KMS-11 (cell line): ENCODE data around the gene INTS15.

ENCODE experiments used
- H2AFZ ChIP-seq: fragments of 200-600 bp; sonication (generic); 2 replicates; pipeline ENCODE4 v1.6.1; 2016; ENCODE audit warnings: antibody characterized with exemption, mixed run types, low read depth
- H3K27ac ChIP-seq: fragments of 200-600 bp; sonication (generic); 2 replicates; pipeline ENCODE4 v1.6.1; 2016; ENCODE audit warnings: mild to moderate bottlenecking, mixed run types
- H3K27me3 ChIP-seq: fragments of 200-600 bp; sonication (generic); 2 replicates; pipeline ENCODE4 v1.6.1; 2017; ENCODE audit warnings: mild to moderate bottlenecking, low read depth, mixed run types, moderate library complexity; ENCODE audit not compliant: insufficient read depth
- H3K36me3 ChIP-seq: fragments of 200-600 bp; sonication (generic); 2 replicates; pipeline ENCODE4 v1.6.1; 2017; ENCODE audit warnings: mild to moderate bottlenecking, mixed run types; ENCODE audit not compliant: insufficient read depth
- H3K4me1 ChIP-seq: fragments of 200-600 bp; sonication (generic); 2 replicates; pipeline ENCODE4 v1.6.1; 2016; ENCODE audit warnings: mild to moderate bottlenecking, low read depth, mixed run types; ENCODE audit not compliant: poor library complexity, severe bottlenecking
- H3K4me2 ChIP-seq: fragments of 200-600 bp; sonication (generic); 2 replicates; pipeline ENCODE4 v1.7.0; 2016; ENCODE audit warnings: mild to moderate bottlenecking, mixed run types
- H3K4me3 ChIP-seq: fragments of 200-600 bp; sonication (generic); IDR thresholded peaks from 2 replicates; pipeline ENCODE4 v1.6.1; 2017; ENCODE audit warnings: low read depth, low read length, mixed read lengths; ENCODE audit not compliant: insufficient read depth
- H3K79me2 ChIP-seq: fragments of 200-600 bp; sonication (generic); 2 replicates; pipeline ENCODE4 v1.6.1; 2016; ENCODE audit warnings: low read depth, mixed run types; ENCODE audit not compliant: insufficient read depth
- H3K9ac ChIP-seq: fragments of 200-600 bp; sonication (generic); 2 replicates; pipeline ENCODE4 v1.6.1; 2016; ENCODE audit warnings: mild to moderate bottlenecking, mixed run types
- H4K20me1 ChIP-seq: fragments of 200-600 bp; sonication (generic); 2 replicates; pipeline ENCODE4 v1.6.1; 2016; ENCODE audit warnings: mild to moderate bottlenecking, mixed run types; ENCODE audit not compliant: insufficient read depth
- CTCF ChIP-seq: fragments of 200-600 bp; sonication (generic); conservative IDR thresholded peaks from 2 replicates; pipeline ENCODE4 v1.6.1; 2017; ENCODE audit warnings: low read depth, mild to moderate bottlenecking, antibody characterized with exemption, low read length, moderate library complexity, mixed read lengths

The INTS15 gene

GRCh38 chr7:6643915-6644625 lies 54.2 kb downstream of the INTS15 start:
- Histone ChIP-seq H3K27ac (no peak overlapping the region), H2AFZ (no peak overlapping the region), H4K20me1 (no peaks in the 10 kb centered on the region), H3K4me2 (no peak overlapping the region), H3K27me3 (no peaks in the 10 kb centered on the region), H3K36me3 (peaks cover 3% of the 10 kb centered on the region; the same call in 1 of the 2 replicates), H3K4me3 (no peak overlapping the region), H3K4me1 (no peaks in the 10 kb centered on the region), H3K9ac (no peak overlapping the region), H3K79me2 (no peaks in the 10 kb centered on the region; the same call in 1 of the 2 replicates)
- no peak for TF ChIP-seq CTCF

- Histone ChIP-seq H3K9ac (no peak overlapping the region), H3K4me1 (no peaks in the 10 kb centered on the region), H2AFZ (no peak overlapping the region), H3K79me2 (no peaks in the 10 kb centered on the region; the same call in 1 of the 2 replicates), H3K36me3 (peaks cover 3% of the 10 kb centered on the region; the same call in 1 of the 2 replicates), H3K27ac (no peak overlapping the region), H3K4me3 (no peak overlapping the region), H3K4me2 (no peak overlapping the region), H4K20me1 (no peaks in the 10 kb centered on the region), H3K27me3 (no peaks in the 10 kb centered on the region)
- no peak for TF ChIP-seq CTCF
Measured at GRCh38 chr7:6644728-6645127, 54.9 kb downstream of the INTS15 start.

- H3K9ac ChIP-seq, result no peak overlapping the region
- no peaks in the 10 kb centered on the region for H3K4me1 ChIP-seq
- H3K4me2 ChIP-seq, result no peak overlapping the region
- no peak for TF ChIP-seq CTCF
- no peak overlapping the region for H3K4me3 ChIP-seq
- H3K79me2 ChIP-seq, result no peaks in the 10 kb centered on the region
- no peaks in the 10 kb centered on the region for H4K20me1 ChIP-seq
- no peaks in the 10 kb centered on the region; the same call in 1 of the 2 replicates for H3K36me3 ChIP-seq
- H3K27me3 ChIP-seq, result no peaks in the 10 kb centered on the region
- H2AFZ ChIP-seq, result no peak overlapping the region
- H3K27ac ChIP-seq, result no peak overlapping the region
Measured at GRCh38 chr7:6646465-6646864, 56.6 kb downstream of the INTS15 start.

- Histone ChIP-seq H2AFZ (no peak overlapping the region), H3K4me1 (no peaks in the 10 kb centered on the region), H3K27me3 (no peaks in the 10 kb centered on the region), H3K79me2 (no peaks in the 10 kb centered on the region), H3K4me2 (no peak overlapping the region), H4K20me1 (no peaks in the 10 kb centered on the region), H3K36me3 (no peaks in the 10 kb centered on the region; the same call in 1 of the 2 replicates), H3K9ac (no peak overlapping the region), H3K4me3 (no peak overlapping the region), H3K27ac (no peak overlapping the region)
- no peak for TF ChIP-seq CTCF
Measured at GRCh38 chr7:6647080-6647479, 57.3 kb downstream of the INTS15 start.
